HepG2 (cell line): Measurements from ENCODE around the gene NFATC4. TPM values are rescaled to one million over a fixed set of nuclear protein-coding genes. Genes with fewer than 3 reads are reported as not detected.

Experiments
- CAMTA2 ChIP-seq: sonication (generic); formaldehyde crosslinking; IDR thresholded peaks from 2 replicates; pipeline ENCODE4 v1.4.0; 2020; ENCODE audit warnings: mild to moderate bottlenecking, missing genetic modification reagents, borderline replicate concordance
- ETV5 ChIP-seq: IDR thresholded peaks from 2 replicates; pipeline ENCODE4 v1.6.1; 2018; ENCODE audit warnings: missing biosample characterization, missing genetic modification reagents, inconsistent platforms, borderline replicate concordance
- FOXM1 ChIP-seq: sonication (generic); formaldehyde crosslinking; IDR thresholded peaks from 2 replicates; pipeline ENCODE4 v1.5.0; 2020; ENCODE audit warnings: missing genetic modification reagents
- HOXA9 ChIP-seq: sonication (generic); formaldehyde crosslinking; IDR thresholded peaks from 2 replicates; pipeline ENCODE4 v1.8.1; 2022; ENCODE audit warnings: missing genetic modification reagents, mild to moderate bottlenecking, moderate library complexity, borderline replicate concordance
- KDM5B ChIP-seq: sonication (generic); formaldehyde crosslinking; IDR thresholded peaks from 2 replicates; pipeline ENCODE4 v1.4.0; 2020; ENCODE audit warnings: missing genetic modification reagents, mild to moderate bottlenecking, borderline replicate concordance
- MEF2D ChIP-seq: sonication (generic); formaldehyde crosslinking; IDR thresholded peaks from 2 replicates; pipeline ENCODE4 v1.5.1; 2020; ENCODE audit warnings: mild to moderate bottlenecking, missing genetic modification reagents
- MEIS2 ChIP-seq: sonication (generic); formaldehyde crosslinking; IDR thresholded peaks from 2 replicates; pipeline ENCODE4 v1.9.0; 2021; ENCODE audit warnings: mild to moderate bottlenecking, missing genetic modification reagents
- MXD1 ChIP-seq: sonication (generic); formaldehyde crosslinking; IDR thresholded peaks from 2 replicates; pipeline ENCODE4 v1.4.0; 2020; ENCODE audit warnings: mild to moderate bottlenecking, missing genetic modification reagents
- NCOA2 ChIP-seq: sonication (generic); formaldehyde crosslinking; IDR thresholded peaks from 2 replicates; pipeline ENCODE4 v1.8.0; 2022; ENCODE audit warnings: inconsistent platforms
- PTBP1 ChIP-seq: fragments of 200-400 bp; formaldehyde crosslinking; IDR thresholded peaks from 2 replicates; pipeline ENCODE4 v1.6.1; 2018; ENCODE audit warnings: low read length, low read depth; ENCODE audit not compliant: poor library complexity, severe bottlenecking
- RARG ChIP-seq: sonication (generic); formaldehyde crosslinking; IDR thresholded peaks from 2 replicates; pipeline ENCODE4 v1.4.0; 2020; ENCODE audit warnings: low read depth, mild to moderate bottlenecking, missing genetic modification reagents
- SKIL ChIP-seq: sonication (generic); formaldehyde crosslinking; IDR thresholded peaks from 2 replicates; pipeline ENCODE4 v1.8.0; 2022; ENCODE audit warnings: missing genetic modification reagents, mild to moderate bottlenecking, moderate library complexity, borderline replicate concordance
- STAG1 ChIP-seq: sonication (generic); formaldehyde crosslinking; IDR thresholded peaks from 2 replicates; pipeline ENCODE4 v1.4.0; 2020; ENCODE audit warnings: missing genetic modification reagents
- TOPORS ChIP-seq: sonication (generic); formaldehyde crosslinking; IDR thresholded peaks from 2 replicates; pipeline ENCODE4 v1.8.0; 2023; ENCODE audit warnings: mild to moderate bottlenecking, missing genetic modification reagents
- TRIM24 ChIP-seq: sonication (generic); formaldehyde crosslinking; IDR thresholded peaks from 2 replicates; pipeline ENCODE4 v1.8.0; 2022; ENCODE audit warnings: mild to moderate bottlenecking, missing genetic modification reagents
- ZC3H13 ChIP-seq: sonication (generic); formaldehyde crosslinking; IDR thresholded peaks from 2 replicates; pipeline ENCODE4 v1.8.1; 2023; ENCODE audit warnings: mild to moderate bottlenecking, missing genetic modification reagents, moderate library complexity
- ZFYVE20 ChIP-seq: sonication (generic); formaldehyde crosslinking; IDR thresholded peaks from 2 replicates; pipeline ENCODE4 v1.8.0; 2023; ENCODE audit warnings: low read depth, mild to moderate bottlenecking, moderate library complexity, missing genetic modification reagents, borderline replicate concordance
- ZNF225 ChIP-seq: sonication (generic); formaldehyde crosslinking; IDR thresholded peaks from 2 replicates; pipeline ENCODE4 v1.4.0; 2020; ENCODE audit warnings: mild to moderate bottlenecking, missing genetic modification reagents
- ZNF34 ChIP-seq: sonication (generic); formaldehyde crosslinking; IDR thresholded peaks from 2 replicates; pipeline ENCODE4 v1.4.0; 2020; ENCODE audit warnings: mild to moderate bottlenecking, missing genetic modification reagents, borderline replicate concordance
- ZNF543 ChIP-seq: sonication (generic); formaldehyde crosslinking; IDR thresholded peaks from 2 replicates; pipeline ENCODE4 v1.4.0; 2020; ENCODE audit warnings: mild to moderate bottlenecking, missing genetic modification reagents
- ZNF761 ChIP-seq: sonication (generic); formaldehyde crosslinking; conservative IDR thresholded peaks from 2 replicates; pipeline ENCODE4 v1.4.0; 2020; ENCODE audit warnings: mild to moderate bottlenecking, missing genetic modification reagents
- ZNF776 ChIP-seq: sonication (generic); formaldehyde crosslinking; IDR thresholded peaks from 2 replicates; pipeline ENCODE4 v1.4.0; 2020; ENCODE audit warnings: mild to moderate bottlenecking, missing genetic modification reagents
- ZNF780A ChIP-seq: sonication (generic); formaldehyde crosslinking; IDR thresholded peaks from 2 replicates; pipeline ENCODE4 v1.8.0; 2022; ENCODE audit warnings: mild to moderate bottlenecking, missing genetic modification reagents, moderate library complexity
- polyA plus RNA-seq, 8 experiments: library from polyadenylated mRNA; depleted of rRNA in 3 of 8; stranded (reverse) in 7 of 8; unstranded in 1 of 8; fragments of >200 nt; fragmentation: Illumina TruSeq in 4 of 8; extraction: Trizol in 4 of 8; gene quantifications; 2 replicates each; pipeline versions ENCODE4 v1.2.1 to v1.2.3, GENCODE V29; 2011 to 2016; ENCODE audit warnings: low read depth in 4 of 8, missing spikeins in 1 of 8, mixed read lengths in 1 of 8; ENCODE audit not compliant: insufficient read depth in 1 of 8
- total RNA-seq, 5 experiments: library from RNA; depleted of rRNA; stranded (reverse); fragments of >200 nt; fragmentation: Illumina TruSeq; extraction: Trizol; gene quantifications; 2 replicates each; pipeline ENCODE4 v1.2.3, GENCODE V29; 2016; ENCODE audit warnings: low read depth in 1 of 5

NFATC4 gene
- total and polyA plus RNA-seq, 2 of the 13 experiments (the other 11 are each of a cell fraction or from before 2014, with no cell fraction given): 0.04 to 0.15 TPM

DNA sequence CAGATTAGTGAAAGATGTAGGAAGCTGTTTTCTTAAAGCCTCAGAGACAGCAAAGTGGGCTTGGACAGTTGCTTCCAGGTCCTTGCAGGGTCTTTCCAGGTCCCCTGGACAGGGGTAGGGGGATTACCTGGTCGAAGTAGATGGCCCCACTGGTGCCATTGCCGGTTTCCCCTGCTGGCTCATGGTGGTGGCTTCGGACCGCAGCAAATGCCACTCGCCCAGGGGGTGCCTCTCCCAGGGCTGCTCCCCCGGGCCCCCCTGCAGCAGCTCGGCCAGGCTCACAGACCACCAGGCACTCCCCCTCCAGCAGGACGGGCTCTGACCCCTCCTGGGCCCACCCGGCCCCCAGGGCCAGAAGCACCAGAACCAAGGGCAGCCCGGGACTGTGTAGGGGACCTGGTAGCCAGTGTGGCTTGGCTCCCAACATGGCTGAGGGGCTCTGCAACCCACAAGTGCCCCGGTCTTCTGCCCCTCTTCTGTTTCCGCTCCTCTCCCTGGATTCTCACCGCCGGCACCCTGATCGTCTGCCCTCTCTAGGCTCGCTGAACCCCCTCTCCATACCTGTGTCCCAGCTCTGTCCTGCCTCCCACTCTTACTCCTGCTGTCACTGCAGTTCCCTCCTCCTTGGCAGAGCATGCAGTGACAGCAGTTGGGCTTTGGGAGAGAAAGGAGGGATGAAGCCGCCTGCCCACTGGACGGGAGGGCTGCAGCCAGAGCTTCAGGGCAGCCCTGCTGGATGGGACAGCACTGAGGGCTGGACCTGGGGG lies 60.8 kb downstream of the NFATC4 start (continued):
- TF ChIP-seq MXD1 (CRISPR knock-in tag) (peak; percentile 53; the same call in 1 of the 2 replicates), MEIS2 (CRISPR knock-in tag) (0 out of 2 replicates have a peak, but pooled peaks have one; percentile 45), ZC3H13 (CRISPR knock-in tag) (peak; percentile 34; the same call in 1 of the 2 replicates), TOPORS (CRISPR knock-in tag) (no peak), PTBP1 (peak; percentile 22), ZNF780A (0 out of 2 replicates have a peak, but pooled peaks have one; percentile 21), TRIM24 (CRISPR knock-in tag) (no peak), ETV5 (CRISPR knock-in tag) (peak; percentile 14; the same call in 1 of the 2 replicates), HOXA9 (CRISPR knock-in tag) (0 out of 2 replicates have a peak, but pooled peaks have one; percentile 45), ZFYVE20 (peak; percentile 77; the same call in 1 of the 2 replicates), ZNF776 (0 out of 2 replicates have a peak, but pooled peaks have one; percentile 79), KDM5B (CRISPR knock-in tag) (peak; percentile 11; the same call in 1 of the 2 replicates), RARG (CRISPR knock-in tag) (0 out of 2 replicates have a peak, but pooled peaks have one; percentile 35), MEF2D (0 out of 2 replicates have a peak, but pooled peaks have one; percentile 15), FOXM1 (no peak), CAMTA2 (CRISPR knock-in tag) (0 out of 2 replicates have a peak, but pooled peaks have one; percentile 80), NCOA2 (CRISPR knock-in tag) (no peak), ZNF34 (CRISPR knock-in tag) (peak; percentile 11; the same call in 1 of the 2 replicates), STAG1 (CRISPR knock-in tag) (no peak), ZNF543 (CRISPR knock-in tag) (0 out of 2 replicates have a peak, but pooled peaks have one; percentile 14), SKIL (CRISPR knock-in tag) (peak; percentile 12; the same call in 1 of the 2 replicates), ZNF761 (CRISPR knock-in tag) (0 out of 2 replicates have a peak, but pooled peaks have one; percentile 19), ZNF225 (CRISPR knock-in tag) (0 out of 2 replicates have a peak, but pooled peaks have one; percentile 7)
